ENCODE data around the gene ATG16L2.

- TF ChIP-seq CTCF (conservative IDR thresholded peaks at IDR 0.05 in 1 of 2, IDR thresholded peaks at IDR 0.05 in 1 of 2; ENCODE audit: extremely low read depth in 1 of 2, insufficient read depth in 1 of 2, low read depth in 1 of 2, low read length in 2 of 2) (no peak), EZH2 (IDR thresholded peaks at IDR 0.05; ENCODE audit: borderline replicate concordance, low read length) (no peak)
Measured at GRCh38 chr11:72781063-72781312, 33.2 kb upstream of the ATG16L2 start.
